Keratinocyte (primary cell): ENCODE measurements around the gene RELL1. TPM values are rescaled to one million over a fixed set of nuclear protein-coding genes. Genes with fewer than 3 reads are reported as not detected.
A peak's percentile ranks its signal among the peaks of the same experiment; 100 is the strongest.

Experiments used
- DNase-seq: peaks from one replicate; pipeline ENCODE4 v3.0.0-alpha.2; 2011; ENCODE audit warnings: low read depth, missing footprints, low spot score
- FAIRE-seq: peaks from 2 replicates; lab custom pipeline; 2011; peaks lifted over from hg19 to GRCh38; lab: Jason Lieb, UNC
- H2AFZ ChIP-seq: 2 replicates; pipeline ENCODE4 v1.6.0; 2012; ENCODE audit warnings: low read length, control low read depth, inconsistent platforms; ENCODE audit not compliant: control insufficient read depth
- H3K27ac ChIP-seq: 2 replicates; pipeline ENCODE4 v1.5.1; 2011; ENCODE audit warnings: low read length; ENCODE audit not compliant: control insufficient read depth, insufficient read depth
- H3K27me3 ChIP-seq: 3 replicates; pipeline ENCODE4 v1.6.0; 2011; ENCODE audit warnings: low read length; ENCODE audit not compliant: control insufficient read depth, insufficient read depth; ENCODE audit errors: extremely low read depth
- H3K36me3 ChIP-seq, 2 experiments: 2 replicates in 1 of 2; 3 replicates in 1 of 2; pipeline ENCODE4 v1.5.1; 2011; ENCODE audit warnings: low read length in 2 of 2, mild to moderate bottlenecking in 1 of 2; ENCODE audit not compliant: control insufficient read depth in 2 of 2, insufficient read depth in 2 of 2; ENCODE audit errors: extremely low read depth in 1 of 2
- H3K4me1 ChIP-seq: 3 replicates; pipeline ENCODE4 v1.5.1; 2011; ENCODE audit warnings: low read length; ENCODE audit not compliant: control insufficient read depth, insufficient read depth; ENCODE audit errors: extremely low read depth
- H3K4me2 ChIP-seq: 3 replicates; pipeline ENCODE4 v1.6.0; 2011; ENCODE audit warnings: low read depth, low read length; ENCODE audit not compliant: control insufficient read depth, insufficient read depth; ENCODE audit errors: extremely low read depth
- H3K4me3 ChIP-seq, 3 experiments: fragments of 200-600 bp in 1 of 3; sonication (generic) in 1 of 3; 2 replicates in 2 of 3; 3 replicates in 1 of 3; pipeline ENCODE4 v1.5.1; 2011 to 2016; ENCODE audit warnings: low read length in 3 of 3, mild to moderate bottlenecking in 3 of 3, control low read depth in 2 of 3, inconsistent platforms in 1 of 3, low read depth in 1 of 3, mixed read lengths in 1 of 3, mixed run types in 1 of 3, moderate library complexity in 1 of 3; ENCODE audit not compliant: control insufficient read depth in 2 of 3, insufficient read depth in 2 of 3; ENCODE audit errors: extremely low read depth in 1 of 3
- H3K79me2 ChIP-seq: 2 replicates; pipeline ENCODE4 v1.6.0; 2012; ENCODE audit warnings: low read length; ENCODE audit not compliant: control insufficient read depth, insufficient read depth
- H3K9ac ChIP-seq: 3 replicates; pipeline ENCODE4 v1.6.0; 2011; ENCODE audit warnings: low read length; ENCODE audit not compliant: control insufficient read depth, insufficient read depth; ENCODE audit errors: extremely low read depth
- H3K9me1 ChIP-seq: 3 replicates; pipeline ENCODE4 v1.6.0; 2011; ENCODE audit warnings: low read length; ENCODE audit not compliant: control insufficient read depth, insufficient read depth; ENCODE audit errors: extremely low read depth
- H3K9me3 ChIP-seq: 2 replicates; pipeline ENCODE4 v1.5.1; 2012; ENCODE audit warnings: low read depth, low read length; ENCODE audit not compliant: control insufficient read depth
- H4K20me1 ChIP-seq: 3 replicates; pipeline ENCODE4 v1.6.0; 2011; ENCODE audit warnings: low read length; ENCODE audit not compliant: control insufficient read depth, insufficient read depth; ENCODE audit errors: extremely low read depth
- CTCF ChIP-seq, 3 experiments: IDR thresholded peaks in 1 of 3; conservative IDR thresholded peaks in 1 of 3; optimal IDR thresholded peaks in 1 of 3; 2 replicates in 2 of 3; 3 replicates in 1 of 3; pipeline versions ENCODE3 to v1.5.1; 2011; ENCODE audit warnings: low read length in 3 of 3, mild to moderate bottlenecking in 3 of 3, moderate library complexity in 2 of 3, control low read depth in 1 of 3, inconsistent platforms in 1 of 3; ENCODE audit not compliant: insufficient read depth in 2 of 3; ENCODE audit errors: extremely low read depth in 1 of 3
- EZH2 ChIP-seq: IDR thresholded peaks from one replicate; pipeline ENCODE4 v1.6.1; 2012; ENCODE audit warnings: inconsistent platforms, mild to moderate bottlenecking, low read length, moderate library complexity
- dilution Hi-C: fragments of 300-500 bp; cut with MboI; formaldehyde crosslinking; loops from one replicate; pipeline ENCODE4 v1.7.0; 2020; ENCODE audit warnings: low sequenced_read_pairs; ENCODE audit not compliant: extremely low pct_ligation_motif_present
- polyA plus RNA-seq, 5 experiments: library from polyadenylated mRNA; depleted of rRNA in 3 of 5; stranded (reverse) in 3 of 5; stranded (forward) in 1 of 5; unstranded in 1 of 5; fragments of >200 nt; gene quantifications; 1 replicate in 1 of 5; 2 replicates in 3 of 5; 3 replicates in 1 of 5; pipeline versions ENCODE4 v1.2.1 to v1.2.3, GENCODE V29; 2011 to 2012; ENCODE audit warnings: missing spikeins in 2 of 5, low read depth in 1 of 5, low replicate concordance in 1 of 5

RELL1 gene
- polyA plus RNA-seq, 1 donor (not counting 4 experiments of a cell fraction or from before 2014, with no cell fraction given) = 9.3 TPM

- Histone ChIP-seq H3K9me1 (no peaks in the 10 kb centered on the region), H3K36me3 (peaks cover 0 to 3% of the 10 kb centered on the region in 2 experiments), H4K20me1 (no peaks in the 10 kb centered on the region), H3K4me3 (no peak overlapping the region), H3K9me3 (peaks cover 2% of the 10 kb centered on the region), H3K4me2 (peak overlapping the region; percentile 15), H3K9ac (no peak overlapping the region), H2AFZ (no peak overlapping the region), H3K27ac (no peak overlapping the region), H3K4me1 (peaks cover 20% of the 10 kb centered on the region), H3K27me3 (no peaks in the 10 kb centered on the region), H3K79me2 (peaks cover 13% of the 10 kb centered on the region)
- TF ChIP-seq EZH2 (no peak), CTCF (optimal IDR thresholded peaks at IDR 0.05 in 1 of 3, IDR thresholded peaks at IDR 0.05 in 1 of 3, conservative IDR thresholded peaks at IDR 0.05 in 1 of 3; ENCODE audit: extremely low read depth in 1 of 3, insufficient read depth in 2 of 3, low read length in 3 of 3) (no peak)
- FAIRE-seq (peak; percentile 73), DNase-seq (no peak)
- dilution Hi-C loops = no loop called here
Measured at GRCh38 chr4:37653601-37654000, 32.6 kb downstream of the RELL1 start.

- Histone ChIP-seq H3K36me3 (peaks cover under 1 to 3% of the 10 kb centered on the region in 2 experiments), H3K9ac (no peak overlapping the region), H3K79me2 (peaks cover 8% of the 10 kb centered on the region), H3K4me1 (peaks cover 27% of the 10 kb centered on the region), H3K4me3 (no peak overlapping the region), H4K20me1 (no peaks in the 10 kb centered on the region), H2AFZ (no peak overlapping the region), H3K9me1 (no peaks in the 10 kb centered on the region), H3K4me2 (peak overlapping the region; percentile 15), H3K9me3 (peaks cover 2% of the 10 kb centered on the region), H3K27ac (no peak overlapping the region), H3K27me3 (no peaks in the 10 kb centered on the region)
- dilution Hi-C loops = no loop called here
- no peak for DNase-seq
- TF ChIP-seq CTCF (optimal IDR thresholded peaks at IDR 0.05 in 1 of 3, IDR thresholded peaks at IDR 0.05 in 1 of 3, conservative IDR thresholded peaks at IDR 0.05 in 1 of 3; ENCODE audit: extremely low read depth in 1 of 3, insufficient read depth in 2 of 3, low read length in 3 of 3) (no peak), EZH2 (no peak)
- FAIRE-seq = no peak
Measured at GRCh38 chr4:37652747-37653527, 33.2 kb downstream of the RELL1 start.
